Spleen (tissue), 7 donors: ENCODE data around the gene CERS3.

Experiments used
- POLR2A ChIP-seq, 3 donors: fragments of 450-650 bp; IDR thresholded peaks; one replicate each; pipeline ENCODE4 v1.5.1; 2017; ENCODE audit warnings: antibody characterized with exemption in 3 of 3, mild to moderate bottlenecking in 1 of 3
- POLR2AphosphoS5 ChIP-seq, 3 donors: sonication (generic); formaldehyde crosslinking; IDR thresholded peaks; one replicate each; pipeline ENCODE4 v1.5.1; 2017; ENCODE audit warnings: antibody characterized with exemption in 3 of 3
- TF ChIP-seq, protein P1 (sequence below), 11 experiments: fragments of 200-600 bp in 7 of 11; fragments of 450-650 bp in 4 of 11; sonication (generic) in 4 of 11; IDR thresholded peaks in 8 of 11; conservative IDR thresholded peaks in 3 of 11; 1 replicate in 7 of 11; 2 replicates in 4 of 11; pipeline versions ENCODE4 v1.4.0 to v1.8.0; 2016 to 2021; ENCODE audit warnings: antibody characterized with exemption in 11 of 11, inconsistent platforms in 4 of 11, mild to moderate bottlenecking in 1 of 11
- donor health status: DM: no; HTN: no; CAD: no; lungs with moderate emphysema.
- donor health status: DM: no; HTN: no; CAD: no.
- donor health status: DM: no; HTN: no; CAD: no.

DNA sequence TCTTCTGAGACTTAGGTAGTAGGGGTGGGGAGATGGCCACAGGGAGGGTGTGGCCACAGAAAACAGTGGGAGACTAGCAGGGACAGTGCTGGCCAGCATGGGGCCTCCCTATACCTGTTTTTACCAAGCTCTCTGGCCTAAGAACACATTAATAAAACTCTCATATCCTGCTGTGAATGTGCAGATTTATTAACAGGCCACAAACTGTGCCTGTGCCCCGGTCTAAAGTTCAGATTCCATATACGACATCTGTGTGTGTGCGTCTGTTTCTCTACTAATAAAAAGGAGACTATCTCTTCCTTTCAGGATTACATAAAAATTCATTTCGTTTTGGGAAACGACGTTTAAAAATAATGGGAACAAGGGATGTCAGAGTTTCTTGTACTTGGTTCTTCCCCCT, 94.2 kb downstream of the CERS3 start:
- TF ChIP-seq POLR2AphosphoS5 (IDR thresholded peaks at IDR 0.05) = no peak
- TF ChIP-seq, protein P1, sequence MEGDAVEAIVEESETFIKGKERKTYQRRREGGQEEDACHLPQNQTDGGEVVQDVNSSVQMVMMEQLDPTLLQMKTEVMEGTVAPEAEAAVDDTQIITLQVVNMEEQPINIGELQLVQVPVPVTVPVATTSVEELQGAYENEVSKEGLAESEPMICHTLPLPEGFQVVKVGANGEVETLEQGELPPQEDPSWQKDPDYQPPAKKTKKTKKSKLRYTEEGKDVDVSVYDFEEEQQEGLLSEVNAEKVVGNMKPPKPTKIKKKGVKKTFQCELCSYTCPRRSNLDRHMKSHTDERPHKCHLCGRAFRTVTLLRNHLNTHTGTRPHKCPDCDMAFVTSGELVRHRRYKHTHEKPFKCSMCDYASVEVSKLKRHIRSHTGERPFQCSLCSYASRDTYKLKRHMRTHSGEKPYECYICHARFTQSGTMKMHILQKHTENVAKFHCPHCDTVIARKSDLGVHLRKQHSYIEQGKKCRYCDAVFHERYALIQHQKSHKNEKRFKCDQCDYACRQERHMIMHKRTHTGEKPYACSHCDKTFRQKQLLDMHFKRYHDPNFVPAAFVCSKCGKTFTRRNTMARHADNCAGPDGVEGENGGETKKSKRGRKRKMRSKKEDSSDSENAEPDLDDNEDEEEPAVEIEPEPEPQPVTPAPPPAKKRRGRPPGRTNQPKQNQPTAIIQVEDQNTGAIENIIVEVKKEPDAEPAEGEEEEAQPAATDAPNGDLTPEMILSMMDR (IDR thresholded peaks at IDR 0.05 in 8 of 11, conservative IDR thresholded peaks at IDR 0.05 in 3 of 11) = no peak
- TF ChIP-seq POLR2A (IDR thresholded peaks at IDR 0.05) = no peak
